Hepatocyte (in vitro differentiated cells): ENCODE measurements around the gene PCDH7.

Experiments used
- CTCF ChIP-seq: fragments of 200-600 bp; sonication (generic); IDR thresholded peaks from 2 replicates; pipeline ENCODE4 v1.5.1; 2016; ENCODE audit warnings: antibody characterized with exemption, mild to moderate bottlenecking; ENCODE audit not compliant: poor library complexity
- EZH2 ChIP-seq: fragments of 200-600 bp; sonication (generic); IDR thresholded peaks from 2 replicates; pipeline ENCODE4 v1.6.1; 2016; ENCODE audit warnings: antibody characterized with exemption, mild to moderate bottlenecking, borderline replicate concordance

GRCh38 chr4:30756553-30756952 is 36.4 kb downstream of the PCDH7 start:
- no peak for TF ChIP-seq CTCF
- no peak for TF ChIP-seq EZH2
